ENCODE measurements around the gene LILRB5.
"Not testable (repeated sequence)": the region's sequence is repeated elsewhere in the genome, so short reads cannot be mapped to it uniquely, and the experiment has no call there.

The LILRB5 gene

DNA sequence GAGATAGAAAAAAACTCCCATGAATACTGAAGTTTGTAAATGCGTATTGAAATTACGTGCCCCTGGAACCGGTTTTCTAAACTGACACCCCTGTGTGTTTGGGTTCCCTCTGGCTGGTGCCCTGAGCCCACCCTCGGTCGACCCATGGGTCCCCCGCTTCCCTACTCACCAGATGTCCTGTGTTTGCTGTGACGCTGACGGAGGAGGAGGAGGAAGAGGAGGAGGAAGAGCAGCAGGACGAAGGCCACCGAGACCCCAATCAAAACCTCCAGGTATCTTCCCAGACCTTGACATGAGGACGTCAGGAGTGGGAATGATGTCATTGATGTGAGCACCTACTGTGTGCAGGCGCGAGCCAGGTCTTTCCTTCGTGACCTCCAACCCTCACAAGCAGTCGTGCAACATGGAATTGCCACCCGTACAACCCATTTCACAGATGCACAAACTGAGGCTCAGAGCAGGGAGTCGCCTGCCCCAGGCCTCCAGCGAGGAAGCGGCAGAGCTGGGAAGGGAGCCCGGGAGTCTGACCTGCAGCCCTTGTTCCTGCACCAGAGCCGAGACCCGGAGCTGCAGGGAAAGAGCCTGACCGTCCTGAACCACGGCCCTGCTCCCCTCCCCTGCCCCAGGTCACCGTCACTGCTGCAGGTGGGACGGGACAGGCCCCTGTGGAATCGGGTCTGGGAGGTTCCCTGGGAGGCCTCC, 38.0 kb downstream of the LILRB5 start:
- H3K4me3 ChIP-seq (replicated peaks in 1 of 2; ENCODE audit: low read depth in 2 of 2, low read length in 2 of 2) = no peak overlapping the region
- DNase-seq (ENCODE audit: low read depth in 2 of 2) = no peak
- TF ChIP-seq, protein P1, sequence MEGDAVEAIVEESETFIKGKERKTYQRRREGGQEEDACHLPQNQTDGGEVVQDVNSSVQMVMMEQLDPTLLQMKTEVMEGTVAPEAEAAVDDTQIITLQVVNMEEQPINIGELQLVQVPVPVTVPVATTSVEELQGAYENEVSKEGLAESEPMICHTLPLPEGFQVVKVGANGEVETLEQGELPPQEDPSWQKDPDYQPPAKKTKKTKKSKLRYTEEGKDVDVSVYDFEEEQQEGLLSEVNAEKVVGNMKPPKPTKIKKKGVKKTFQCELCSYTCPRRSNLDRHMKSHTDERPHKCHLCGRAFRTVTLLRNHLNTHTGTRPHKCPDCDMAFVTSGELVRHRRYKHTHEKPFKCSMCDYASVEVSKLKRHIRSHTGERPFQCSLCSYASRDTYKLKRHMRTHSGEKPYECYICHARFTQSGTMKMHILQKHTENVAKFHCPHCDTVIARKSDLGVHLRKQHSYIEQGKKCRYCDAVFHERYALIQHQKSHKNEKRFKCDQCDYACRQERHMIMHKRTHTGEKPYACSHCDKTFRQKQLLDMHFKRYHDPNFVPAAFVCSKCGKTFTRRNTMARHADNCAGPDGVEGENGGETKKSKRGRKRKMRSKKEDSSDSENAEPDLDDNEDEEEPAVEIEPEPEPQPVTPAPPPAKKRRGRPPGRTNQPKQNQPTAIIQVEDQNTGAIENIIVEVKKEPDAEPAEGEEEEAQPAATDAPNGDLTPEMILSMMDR (IDR thresholded peaks at IDR 0.05; ENCODE audit: low read depth, low read length) = no peak

DNA sequence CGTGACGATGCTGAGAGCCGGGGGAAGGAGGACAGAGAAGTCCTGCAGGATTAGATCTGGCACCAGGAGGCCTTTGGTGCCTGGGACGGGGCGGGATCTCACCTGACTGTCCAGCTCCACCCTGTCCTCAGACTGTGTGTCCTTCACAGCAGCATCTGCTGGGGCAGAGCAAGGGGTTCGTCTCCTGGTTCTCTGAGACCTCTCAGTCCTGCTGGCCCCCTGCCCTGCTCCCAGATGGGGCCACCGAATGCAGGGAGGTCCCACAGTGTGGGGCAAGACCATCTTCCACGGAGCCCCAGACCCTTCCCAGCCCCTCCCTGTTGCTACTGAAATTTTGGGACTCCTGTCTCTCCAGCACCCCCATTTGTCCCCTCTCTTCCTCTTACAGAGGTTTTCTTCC, 38.8 kb downstream of the LILRB5 start:
- TF ChIP-seq, protein P1 (IDR thresholded peaks at IDR 0.05; ENCODE audit: low read depth, low read length) = no peak
- H3K4me3 ChIP-seq (replicated peaks in 1 of 2; ENCODE audit: low read depth in 2 of 2, low read length in 2 of 2) = no peak overlapping the region
- DNase-seq (ENCODE audit: low read depth in 2 of 2) = no peak

DNA sequence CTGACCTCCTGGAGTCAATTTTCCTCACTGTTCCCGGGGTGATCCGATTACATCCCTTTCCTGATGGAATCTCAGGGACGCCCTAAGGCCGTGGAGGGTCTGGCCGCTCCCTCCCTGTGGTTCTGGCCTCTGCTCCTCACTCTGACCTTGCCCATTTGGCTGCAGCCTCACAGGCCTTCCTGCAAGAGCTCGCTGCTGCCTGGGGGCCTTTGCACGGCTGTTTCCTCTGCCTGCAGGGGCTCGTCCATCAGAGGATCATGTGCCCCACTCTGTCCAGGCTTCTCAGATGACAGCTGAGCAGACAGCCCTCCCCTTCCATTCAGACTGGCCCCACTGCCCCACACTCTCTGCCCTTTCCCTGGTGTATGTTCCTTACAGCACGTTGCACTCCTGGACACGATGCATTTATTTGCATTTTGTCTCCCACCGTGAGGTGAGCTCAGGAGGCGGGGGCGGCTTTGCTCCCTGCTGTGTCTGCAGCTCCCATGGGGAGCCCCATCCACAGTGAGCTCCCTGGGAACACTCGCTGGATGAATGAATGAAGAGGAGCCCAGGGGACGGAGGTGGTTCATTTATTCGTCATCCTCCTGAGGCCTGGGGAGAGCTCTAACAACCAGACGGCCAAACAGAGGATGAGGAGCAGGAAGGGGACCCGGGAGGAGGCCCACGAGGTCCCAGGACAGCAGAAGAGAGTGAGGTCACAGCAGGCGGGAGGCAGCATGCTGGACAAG, 39.4 kb downstream of the LILRB5 start:
- H3K4me3 ChIP-seq (replicated peaks in 1 of 2; ENCODE audit: low read depth in 2 of 2, low read length in 2 of 2); DNase-seq (ENCODE audit: low read depth in 2 of 2): not testable (repeated sequence)

DNA sequence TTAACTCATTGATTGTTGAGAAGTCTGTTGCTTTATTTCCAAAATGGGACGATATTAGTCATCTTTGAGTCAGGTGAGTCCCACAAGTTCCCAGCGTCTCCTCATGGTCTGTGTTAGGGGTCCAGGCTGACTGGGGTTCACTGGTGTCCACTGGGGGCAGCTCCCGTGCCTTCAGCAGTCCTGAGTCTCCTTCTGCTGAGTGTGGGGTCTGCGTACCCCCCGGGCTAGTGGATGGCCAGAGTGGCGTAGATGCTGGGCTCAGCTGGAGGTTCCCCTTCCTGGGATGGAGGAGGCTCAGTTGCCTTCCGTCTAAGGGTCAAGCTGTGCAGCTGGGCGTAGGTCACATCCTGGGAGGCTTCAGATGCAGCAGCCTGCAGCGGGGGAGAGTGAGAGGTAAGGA, 40.2 kb downstream of the LILRB5 start:
- no peak for DNase-seq (ENCODE audit: low read depth in 2 of 2)

DNA sequence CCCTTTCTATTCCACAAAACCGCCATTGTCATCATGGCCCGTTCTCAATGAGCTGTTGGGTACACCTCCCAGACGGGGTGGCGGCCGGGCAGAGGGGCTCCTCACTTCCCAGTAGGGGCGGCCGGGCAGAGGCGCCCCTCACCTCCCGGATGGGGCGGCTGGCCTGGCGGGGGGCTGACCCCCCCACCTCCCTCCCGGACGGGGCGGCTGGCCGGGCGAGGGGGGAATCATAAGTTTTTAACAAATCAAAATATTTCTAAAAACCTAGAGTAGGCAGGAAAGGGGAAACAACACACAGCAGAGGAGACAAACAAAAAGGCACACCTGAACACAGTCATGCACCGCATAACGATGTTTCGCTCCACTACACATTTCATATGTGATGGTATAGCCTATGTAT, 42.3 kb downstream of the LILRB5 start:
- not testable (repeated sequence) for H3K4me3 ChIP-seq (replicated peaks in 1 of 2; ENCODE audit: low read depth in 2 of 2, low read length in 2 of 2); DNase-seq (ENCODE audit: low read depth in 2 of 2)

More for the DNA sequence above, 40.2 kb downstream of the LILRB5 start:
- TF ChIP-seq, protein P1 (IDR thresholded peaks at IDR 0.05; ENCODE audit: low read depth, low read length) = no peak
- no peak overlapping the region for H3K4me3 ChIP-seq (replicated peaks in 1 of 2; ENCODE audit: low read depth in 2 of 2, low read length in 2 of 2)

DNA sequence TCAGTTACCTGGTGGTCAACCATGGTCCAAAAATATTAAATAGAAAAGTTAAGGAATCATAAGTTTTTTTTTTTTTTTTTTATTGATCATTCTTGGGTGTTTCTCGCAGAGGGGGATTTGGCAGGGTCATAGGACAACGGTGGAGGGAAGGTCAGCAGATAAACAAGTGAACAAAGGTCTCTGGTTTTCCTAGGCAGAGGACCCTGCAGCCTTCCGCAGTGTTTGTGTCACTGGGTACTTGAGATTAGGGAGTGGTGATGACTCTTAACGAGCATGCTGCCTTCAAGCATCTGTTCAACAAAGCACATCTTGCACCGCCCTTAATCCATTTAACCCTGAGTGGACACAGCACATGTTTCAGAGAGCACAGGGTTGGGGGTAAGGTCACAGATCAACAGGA, 42.9 kb downstream of the LILRB5 start:
- not testable (repeated sequence) for DNase-seq (ENCODE audit: low read depth in 2 of 2); H3K4me3 ChIP-seq (replicated peaks in 1 of 2; ENCODE audit: low read depth in 2 of 2, low read length in 2 of 2)

DNA sequence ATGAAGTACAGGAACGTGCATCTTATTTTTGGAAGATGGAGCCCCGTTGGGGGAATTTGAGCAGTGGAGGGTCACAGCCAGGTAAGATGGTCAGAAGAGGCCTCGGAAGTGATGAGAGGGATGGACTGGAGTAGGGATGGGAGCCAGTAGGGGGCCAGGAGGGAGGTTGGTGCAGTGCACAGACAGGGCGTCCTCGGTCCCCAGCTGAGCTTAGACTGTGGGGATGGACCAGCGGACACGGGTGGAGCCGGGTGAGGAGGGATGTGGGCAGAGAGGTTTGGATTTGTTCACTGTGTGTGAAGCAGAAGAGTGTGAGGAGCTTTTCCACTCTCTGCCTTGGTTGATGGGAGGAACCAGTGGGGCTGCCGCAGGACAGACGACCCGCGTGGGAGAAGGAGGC, 45.8 kb downstream of the LILRB5 start:
- DNase-seq (ENCODE audit: low read depth in 2 of 2) = no peak
- TF ChIP-seq, protein P1 (IDR thresholded peaks at IDR 0.05; ENCODE audit: low read depth, low read length) = no peak
- no peak overlapping the region for H3K4me3 ChIP-seq (replicated peaks in 1 of 2; ENCODE audit: low read depth in 2 of 2, low read length in 2 of 2)

DNA sequence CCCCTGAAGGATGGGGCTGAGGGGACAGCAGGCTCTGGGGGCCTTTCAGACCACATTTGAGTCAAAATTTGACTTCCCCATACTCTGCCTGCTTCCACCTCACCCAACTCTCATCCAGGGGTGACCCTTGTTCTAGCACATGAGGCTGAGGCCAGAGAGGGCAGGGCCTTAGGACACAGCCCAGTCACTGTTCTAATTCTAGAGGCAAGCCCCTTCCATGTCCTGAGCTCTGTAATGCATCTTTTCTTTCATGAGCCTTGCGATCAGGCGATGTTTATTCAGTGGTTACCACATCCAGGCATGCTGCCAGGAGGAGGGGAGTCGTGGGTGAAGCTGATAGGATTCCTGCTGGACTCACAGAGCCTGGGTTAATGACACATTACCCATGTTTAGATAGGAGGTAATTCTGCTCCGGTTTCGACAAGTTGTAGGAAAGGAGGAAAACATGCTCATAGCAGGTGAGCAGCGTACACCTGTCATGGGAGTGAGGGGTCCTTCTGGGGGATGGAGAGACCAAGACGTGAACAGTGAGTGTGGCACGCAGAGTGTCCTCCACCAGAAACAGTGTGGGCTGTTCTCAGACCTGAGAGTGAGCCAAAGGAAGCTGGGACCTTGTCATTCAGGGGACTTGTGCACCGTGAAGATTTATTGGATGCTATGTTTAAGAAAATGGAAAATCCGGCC, 47.1 kb downstream of the LILRB5 start:
- peak; percentile 98 to 99 for DNase-seq (ENCODE audit: low read depth in 2 of 2)
- TF ChIP-seq, protein P1 (IDR thresholded peaks at IDR 0.05; ENCODE audit: low read depth, low read length) = no peak
- H3K4me3 ChIP-seq (replicated peaks in 1 of 2; ENCODE audit: low read depth in 2 of 2, low read length in 2 of 2) = no peak overlapping the region
